Esophagus squamous epithelium (tissue), 5 donors: ENCODE results near the gene TIGD2. TPM values are rescaled to one million over a fixed set of nuclear protein-coding genes. Genes with fewer than 3 reads are reported as not detected.

Experiments
- DNase-seq: peaks from one replicate; lab custom pipeline; 2025; lab: John Stamatoyannopoulos, UW
- H3K27ac ChIP-seq, 4 donors: fragments of 200-600 bp; sonication (generic); one replicate each; pipeline ENCODE4 v1.5.1; 2016 to 2019; ENCODE audit warnings: mild to moderate bottlenecking in 1 of 4
- H3K27me3 ChIP-seq, 4 donors: fragments of 200-600 bp; sonication (generic); 1 replicate in 3 of 4; 2 replicates in 1 of 4; pipeline versions ENCODE4 v1.5.1 to v1.6.0; 2017 to 2021; ENCODE audit warnings: antibody characterized with exemption in 1 of 4
- H3K36me3 ChIP-seq, 3 donors: fragments of 200-600 bp; sonication (generic); one replicate each; pipeline ENCODE4 v1.5.1; 2016 to 2019
- H3K4me1 ChIP-seq, 3 donors: fragments of 200-600 bp; sonication (generic); one replicate each; pipeline ENCODE4 v1.5.1; 2017 to 2019
- H3K4me3 ChIP-seq, 4 donors: fragments of 200-600 bp; sonication (generic); 1 replicate in 3 of 4; 2 replicates in 1 of 4; pipeline ENCODE4 v1.5.1; 2016 to 2019; ENCODE audit warnings: mild to moderate bottlenecking in 2 of 4, moderate library complexity in 1 of 4
- H3K9me3 ChIP-seq, 3 donors: fragments of 200-600 bp; sonication (generic); one replicate each; pipeline ENCODE4 v1.5.1; 2016 to 2019
- CTCF ChIP-seq, 6 experiments: fragments of 450-650 bp in 4 of 6; fragments of 200-600 bp in 2 of 6; sonication (generic) in 2 of 6; IDR thresholded peaks; one replicate each; pipeline ENCODE4 v1.5.1; 2016 to 2019; ENCODE audit warnings: antibody characterized with exemption in 6 of 6, mild to moderate bottlenecking in 4 of 6, moderate library complexity in 4 of 6
- POLR2A ChIP-seq, 4 donors: fragments of 450-650 bp; IDR thresholded peaks; one replicate each; pipeline ENCODE4 v1.6.1; 2017; ENCODE audit warnings: antibody characterized with exemption in 4 of 4, mild to moderate bottlenecking in 4 of 4, moderate library complexity in 3 of 4
- WGBS, 2 donors: methylation state at CpG; one replicate each; pipeline ENCODE4 v1.1.5; 2018; 5-methylcytosine and 5-hydroxymethylcytosine counted together
- intact Hi-C: fragments of 100-400 bp; cut with DNase I; formaldehyde crosslinking; loops from one replicate; pipeline ENCODE4 v1.15.0; 2022
- total RNA-seq, 4 donors: library from RNA; depleted of rRNA; stranded (reverse); fragments of >200 nt; gene quantifications; one replicate each; pipeline ENCODE4 v1.1.0, GENCODE V29; 2016
- donor health status: DM: yes; HTN: yes; CAD: no.

TIGD2 gene
- total RNA-seq, 4 donors from 2014 or later, result 1.2 to 8.5 (median 5.8) TPM

DNA sequence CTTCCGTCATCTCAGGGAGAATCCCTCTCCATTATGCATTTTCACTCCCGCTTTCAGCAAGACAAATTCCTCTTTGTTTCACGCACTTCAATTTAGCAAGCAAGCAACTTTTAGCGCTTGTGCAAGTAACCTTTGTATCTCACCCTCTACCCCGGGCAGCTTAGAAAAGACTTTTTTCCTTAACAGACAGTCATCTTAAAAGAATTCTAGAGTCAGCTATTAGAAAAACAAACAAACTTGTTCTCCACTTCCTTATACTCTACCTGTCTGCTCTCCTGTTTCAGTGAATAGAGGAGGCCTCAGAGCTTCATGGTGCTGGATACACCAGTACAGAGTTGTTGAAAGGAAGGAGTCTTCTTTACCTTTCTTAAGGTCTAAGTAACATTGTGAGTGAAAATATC is 12.1 kb downstream of the TIGD2 start:
- Histone ChIP-seq H3K4me1 (peaks cover 0 to 12% (median 0%) of the 10 kb centered on the region in 3 donors), H3K36me3 (no peaks in the 10 kb centered on the region), H3K9me3 (no peaks in the 10 kb centered on the region), H3K27me3 (no peaks in the 10 kb centered on the region), H3K27ac (no peak overlapping the region), H3K4me3 (no peak overlapping the region)
- intact Hi-C loops, result no loop called here
- no peak for TF ChIP-seq CTCF (IDR thresholded peaks at IDR 0.05)
- no peak for TF ChIP-seq POLR2A (IDR thresholded peaks at IDR 0.05)
- DNase-seq, result no peak
- WGBS, 2 donors, result 56 to 60% methylated on average over 5 of the region's 5 CpGs

DNA sequence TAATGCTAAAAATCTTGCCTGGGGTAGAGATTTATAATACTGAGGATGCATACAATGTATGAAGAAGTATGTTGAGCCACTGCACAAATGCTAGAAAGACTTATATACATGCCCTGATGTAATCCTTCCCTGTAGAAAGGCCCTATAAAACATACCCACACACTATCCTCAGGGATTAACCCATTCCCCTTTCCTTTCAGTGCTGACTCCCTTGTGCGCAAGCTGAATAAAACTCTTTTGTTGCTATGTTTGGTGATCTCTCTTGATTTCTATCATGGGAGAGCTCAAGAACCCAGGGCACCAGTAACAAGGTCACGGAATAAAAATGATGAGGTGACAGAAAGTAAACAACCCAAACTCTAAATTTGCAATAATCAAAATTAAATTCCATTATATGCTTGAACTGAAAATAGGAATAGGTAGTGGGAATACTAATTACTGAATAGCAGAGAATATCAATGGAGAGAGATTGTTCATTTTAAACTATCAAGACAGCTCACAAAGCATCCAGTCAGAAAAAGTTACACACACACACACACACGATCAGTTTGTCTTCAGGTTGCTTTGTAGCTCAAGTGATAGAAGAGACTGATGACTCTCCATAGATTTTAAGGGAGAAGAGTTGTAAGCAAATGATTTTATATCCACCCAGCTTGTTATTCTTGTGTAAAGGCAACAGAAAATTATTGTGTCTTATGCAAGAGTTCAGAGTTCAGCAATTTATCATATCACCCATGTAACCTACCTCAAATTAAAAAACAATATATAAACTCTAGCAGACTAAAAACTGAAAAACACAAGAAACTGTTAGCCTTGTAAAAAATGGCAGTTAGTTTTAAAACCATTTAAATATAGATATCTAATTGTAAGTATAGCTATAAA is 14.8 kb downstream of the TIGD2 start:
- H3K9me3 ChIP-seq, result no peaks in the 10 kb centered on the region
- intact Hi-C loops, result no loop called here
- no peak overlapping the region for H3K27ac ChIP-seq
- no peak for TF ChIP-seq POLR2A (IDR thresholded peaks at IDR 0.05)
- no peak for TF ChIP-seq CTCF (IDR thresholded peaks at IDR 0.05)
- no peak for DNase-seq
- H3K4me1 ChIP-seq, result peaks cover 0 to 12% (median 0%) of the 10 kb centered on the region in 3 donors
- H3K27me3 ChIP-seq, result no peaks in the 10 kb centered on the region
- H3K36me3 ChIP-seq, result no peaks in the 10 kb centered on the region
- H3K4me3 ChIP-seq, result no peak overlapping the region
- WGBS, 2 donors, result 77 to 79% methylated on average over 3 of the region's 3 CpGs

DNA sequence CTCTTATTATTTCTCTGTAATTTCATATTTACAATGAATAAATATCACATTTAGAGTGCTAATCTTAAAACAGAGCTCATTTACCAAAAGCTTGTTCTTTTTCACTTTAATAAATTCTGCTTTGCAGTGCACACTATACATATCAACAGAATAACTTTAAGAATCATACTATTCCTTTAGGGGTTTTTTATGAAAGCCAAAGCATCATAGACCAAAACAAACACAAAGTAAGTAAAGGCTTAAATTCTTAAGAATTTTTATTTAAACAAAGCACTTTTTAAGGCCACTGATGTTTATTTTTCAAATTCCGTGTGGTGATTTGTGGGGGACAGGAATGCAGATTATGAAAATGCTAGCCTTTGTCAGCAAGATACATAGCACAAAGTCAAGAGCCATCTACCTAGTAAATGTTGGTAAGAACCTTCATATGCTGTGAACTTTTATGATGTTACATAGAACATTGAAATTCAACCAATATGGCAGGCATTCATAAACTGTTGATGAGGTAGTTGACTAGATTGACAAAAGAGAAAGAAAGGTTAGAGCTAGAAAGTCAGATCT is 17.8 kb downstream of the TIGD2 start:
- Histone ChIP-seq H3K27ac (no peak overlapping the region), H3K27me3 (no peaks in the 10 kb centered on the region), H3K4me1 (peaks cover 0 to 2% (median 0%) of the 10 kb centered on the region in 3 donors), H3K9me3 (no peaks in the 10 kb centered on the region), H3K4me3 (no peak overlapping the region), H3K36me3 (no peaks in the 10 kb centered on the region)
- WGBS, 2 donors, result 48 to 84% methylated on average over 1 of the region's 1 CpG
- DNase-seq, result no peak
- no peak for TF ChIP-seq CTCF (IDR thresholded peaks at IDR 0.05)
- TF ChIP-seq POLR2A (IDR thresholded peaks at IDR 0.05), result no peak
- intact Hi-C loops, result no loop called here

DNA sequence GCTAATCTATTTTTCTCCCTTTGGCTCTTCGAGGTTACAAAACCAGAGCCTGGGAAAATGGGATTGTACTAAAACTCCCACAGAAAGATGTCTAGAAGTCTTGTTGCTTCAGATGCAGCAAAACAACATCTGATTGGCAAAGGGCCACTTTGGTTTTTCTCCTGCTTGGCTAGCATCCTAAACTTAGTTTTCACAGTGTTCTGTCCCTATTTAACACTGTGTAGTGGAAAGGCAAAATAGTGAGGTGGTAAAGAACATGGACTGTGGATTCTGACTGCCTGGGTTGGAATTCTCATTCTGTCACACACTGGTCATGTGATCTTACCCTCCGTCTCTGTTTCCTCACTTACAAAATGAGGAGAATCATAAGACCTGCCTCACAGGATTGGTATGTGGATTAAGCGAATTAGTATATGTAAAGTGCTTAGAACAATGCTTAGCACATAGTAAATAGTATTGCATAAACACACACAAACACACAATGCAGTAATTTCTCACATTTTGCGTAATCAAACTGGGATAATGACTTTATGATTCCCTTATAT is 23.5 kb downstream of the TIGD2 start:
- intact Hi-C loops, result no loop called here
- 47 to 51% methylated on average over 4 of the region's 4 CpGs for WGBS, 2 donors
- Histone ChIP-seq H3K27me3 (no peaks in the 10 kb centered on the region), H3K4me1 (peaks cover 0 to 9% (median 0%) of the 10 kb centered on the region in 3 donors), H3K36me3 (no peaks in the 10 kb centered on the region), H3K27ac (no peak overlapping the region), H3K4me3 (no peak overlapping the region), H3K9me3 (no peaks in the 10 kb centered on the region)
- DNase-seq, result no peak
- TF ChIP-seq CTCF (IDR thresholded peaks at IDR 0.05) (no peak), POLR2A (IDR thresholded peaks at IDR 0.05) (no peak)

DNA sequence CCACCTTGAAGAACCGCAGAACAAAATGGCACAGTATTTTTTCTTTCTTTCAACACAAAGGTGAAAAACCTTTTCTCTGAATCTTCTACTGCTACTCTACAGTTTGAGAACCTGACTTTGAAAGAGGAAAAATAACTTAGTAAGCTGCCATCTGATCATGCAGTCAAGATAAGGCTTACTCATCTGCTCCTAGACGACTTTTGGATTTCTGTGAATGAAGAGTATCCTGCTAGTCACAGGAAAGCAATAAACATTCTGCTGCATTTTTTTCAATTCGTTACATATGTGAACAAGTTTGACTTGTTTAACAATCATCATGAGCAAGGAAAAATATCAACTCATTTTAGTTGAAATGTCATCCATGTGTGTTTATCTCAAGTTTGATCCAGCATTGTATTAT is 25.2 kb downstream of the TIGD2 start:
- no peak for DNase-seq
- TF ChIP-seq CTCF (IDR thresholded peaks at IDR 0.05), result no peak
- H3K9me3 ChIP-seq, result no peaks in the 10 kb centered on the region
- no peaks in the 10 kb centered on the region for H3K27me3 ChIP-seq
- intact Hi-C loops, result no loop called here
- WGBS, 2 donors, result 43 to 50% methylated on average over 3 of the region's 3 CpGs
- H3K4me3 ChIP-seq, result no peak overlapping the region
- H3K36me3 ChIP-seq, result no peaks in the 10 kb centered on the region
- H3K4me1 ChIP-seq, result peaks cover 0 to 9% (median 0%) of the 10 kb centered on the region in 3 donors
- no peak overlapping the region for H3K27ac ChIP-seq
